WTC11 (cell line): ENCODE results near the gene RNF152.

ENCODE experiments used
- CTCF ChIP-seq: fragments of 200-600 bp; IDR thresholded peaks from 2 replicates; pipeline ENCODE4 v1.8.0; 2022; ENCODE audit warnings: antibody characterized with exemption
- HMGA2 ChIP-seq: fragments of 250-450 bp; sonication (Bioruptor Pico); IDR thresholded peaks from 2 replicates; pipeline ENCODE4 v1.4.0; 2021; ENCODE audit warnings: mild to moderate bottlenecking, moderate library complexity
- KAT7 ChIP-seq: sonication (generic); formaldehyde crosslinking; IDR thresholded peaks from 2 replicates; pipeline ENCODE4 v1.8.1; 2023; ENCODE audit warnings: missing genetic modification reagents, mild to moderate bottlenecking, borderline replicate concordance
- NFE2L1 ChIP-seq: sonication (generic); formaldehyde crosslinking; IDR thresholded peaks from 2 replicates; pipeline ENCODE4 v1.8.1; 2023; ENCODE audit warnings: missing genetic modification reagents
- STAT6 ChIP-seq: sonication (generic); formaldehyde crosslinking; conservative IDR thresholded peaks from 2 replicates; pipeline ENCODE4 v1.8.1; 2023; ENCODE audit warnings: mild to moderate bottlenecking, low read depth, missing genetic modification reagents, moderate library complexity
- ZSCAN18 ChIP-seq: fragments of 250-450 bp; sonication (Bioruptor Pico); IDR thresholded peaks from 2 replicates; pipeline ENCODE4 v2.1.2; 2022; ENCODE audit warnings: mild to moderate bottlenecking, moderate library complexity
- TF ChIP-seq, protein P1 (sequence below): sonication (generic); formaldehyde crosslinking; IDR thresholded peaks from 2 replicates; pipeline ENCODE4 v1.8.1; 2023; ENCODE audit warnings: mild to moderate bottlenecking, missing genetic modification reagents, borderline replicate concordance
- TF ChIP-seq, protein P2 (sequence below): sonication (generic); formaldehyde crosslinking; IDR thresholded peaks from 2 replicates; pipeline ENCODE4 v1.8.0; 2022; ENCODE audit warnings: mild to moderate bottlenecking, missing genetic modification reagents

- TF ChIP-seq, protein P1, sequence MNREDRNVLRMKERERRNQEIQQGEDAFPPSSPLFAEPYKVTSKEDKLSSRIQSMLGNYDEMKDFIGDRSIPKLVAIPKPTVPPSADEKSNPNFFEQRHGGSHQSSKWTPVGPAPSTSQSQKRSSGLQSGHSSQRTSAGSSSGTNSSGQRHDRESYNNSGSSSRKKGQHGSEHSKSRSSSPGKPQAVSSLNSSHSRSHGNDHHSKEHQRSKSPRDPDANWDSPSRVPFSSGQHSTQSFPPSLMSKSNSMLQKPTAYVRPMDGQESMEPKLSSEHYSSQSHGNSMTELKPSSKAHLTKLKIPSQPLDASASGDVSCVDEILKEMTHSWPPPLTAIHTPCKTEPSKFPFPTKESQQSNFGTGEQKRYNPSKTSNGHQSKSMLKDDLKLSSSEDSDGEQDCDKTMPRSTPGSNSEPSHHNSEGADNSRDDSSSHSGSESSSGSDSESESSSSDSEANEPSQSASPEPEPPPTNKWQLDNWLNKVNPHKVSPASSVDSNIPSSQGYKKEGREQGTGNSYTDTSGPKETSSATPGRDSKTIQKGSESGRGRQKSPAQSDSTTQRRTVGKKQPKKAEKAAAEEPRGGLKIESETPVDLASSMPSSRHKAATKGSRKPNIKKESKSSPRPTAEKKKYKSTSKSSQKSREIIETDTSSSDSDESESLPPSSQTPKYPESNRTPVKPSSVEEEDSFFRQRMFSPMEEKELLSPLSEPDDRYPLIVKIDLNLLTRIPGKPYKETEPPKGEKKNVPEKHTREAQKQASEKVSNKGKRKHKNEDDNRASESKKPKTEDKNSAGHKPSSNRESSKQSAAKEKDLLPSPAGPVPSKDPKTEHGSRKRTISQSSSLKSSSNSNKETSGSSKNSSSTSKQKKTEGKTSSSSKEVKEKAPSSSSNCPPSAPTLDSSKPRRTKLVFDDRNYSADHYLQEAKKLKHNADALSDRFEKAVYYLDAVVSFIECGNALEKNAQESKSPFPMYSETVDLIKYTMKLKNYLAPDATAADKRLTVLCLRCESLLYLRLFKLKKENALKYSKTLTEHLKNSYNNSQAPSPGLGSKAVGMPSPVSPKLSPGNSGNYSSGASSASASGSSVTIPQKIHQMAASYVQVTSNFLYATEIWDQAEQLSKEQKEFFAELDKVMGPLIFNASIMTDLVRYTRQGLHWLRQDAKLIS (CRISPR knock-in tag) = no peak
- TF ChIP-seq KAT7 (no peak), CTCF (no peak), NFE2L1 (CRISPR knock-in tag) (no peak), HMGA2 (CRISPR knock-in tag) (no peak), ZSCAN18 (no peak), STAT6 (CRISPR knock-in tag) (no peak)
- TF ChIP-seq, protein P2, sequence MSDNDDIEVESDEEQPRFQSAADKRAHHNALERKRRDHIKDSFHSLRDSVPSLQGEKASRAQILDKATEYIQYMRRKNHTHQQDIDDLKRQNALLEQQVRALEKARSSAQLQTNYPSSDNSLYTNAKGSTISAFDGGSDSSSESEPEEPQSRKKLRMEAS = no peak
These were observed 108.0 kb downstream of the RNF152 start for GRCh38 chr18:61784834-61785233.
